Osteoblast (primary cell): ENCODE measurements around the gene CHST15. TPM values are rescaled to one million over a fixed set of nuclear protein-coding genes. Genes with fewer than 3 reads are reported as not detected.

ENCODE experiments used
- DNase-seq: peaks from one replicate; pipeline ENCODE4 v3.0.0; 2011; ENCODE audit warnings: low spot score, mixed read lengths; ENCODE audit not compliant: insufficient read length; ENCODE audit errors: missing footprints
- H2AFZ ChIP-seq: 2 replicates; pipeline ENCODE4 v1.6.0; 2011; ENCODE audit warnings: mild to moderate bottlenecking, low read length
- H3K27ac ChIP-seq: 2 replicates; pipeline ENCODE4 v1.5.1; 2011; ENCODE audit warnings: mild to moderate bottlenecking, low read depth, low read length, moderate library complexity
- H3K27me3 ChIP-seq: 2 replicates; pipeline ENCODE4 v1.6.0; 2012; ENCODE audit warnings: mild to moderate bottlenecking, control low read depth, inconsistent platforms, low read length, moderate library complexity; ENCODE audit not compliant: insufficient read depth
- H3K36me3 ChIP-seq: 2 replicates; pipeline ENCODE4 v1.5.1; 2011; ENCODE audit warnings: mild to moderate bottlenecking, low read length, control low read depth, moderate library complexity; ENCODE audit not compliant: insufficient read depth
- H3K4me1 ChIP-seq: 2 replicates; pipeline ENCODE4 v1.5.1; 2011; ENCODE audit warnings: mild to moderate bottlenecking, low read length, control low read depth, moderate library complexity; ENCODE audit not compliant: insufficient read depth
- H3K4me2 ChIP-seq: 2 replicates; pipeline ENCODE4 v1.6.0; 2011; ENCODE audit warnings: mild to moderate bottlenecking, low read length; ENCODE audit not compliant: insufficient read depth
- H3K4me3 ChIP-seq: fragments of 200-600 bp; sonication (generic); 3 replicates; pipeline ENCODE4 v1.5.1; 2012; ENCODE audit warnings: mild to moderate bottlenecking, low read length, inconsistent platforms; ENCODE audit not compliant: insufficient read depth
- H3K79me2 ChIP-seq: 2 replicates; pipeline ENCODE4 v1.6.0; 2012; ENCODE audit warnings: mild to moderate bottlenecking, low read length, control low read depth, inconsistent platforms; ENCODE audit not compliant: insufficient read depth
- H3K9me3 ChIP-seq: 2 replicates; pipeline ENCODE4 v1.5.1; 2011; ENCODE audit warnings: low read depth, low read length, control low read depth
- H4K20me1 ChIP-seq: 2 replicates; pipeline ENCODE4 v1.6.0; 2012; ENCODE audit warnings: mild to moderate bottlenecking, low read length, control low read depth; ENCODE audit not compliant: insufficient read depth
- CTCF ChIP-seq: IDR thresholded peaks from 2 replicates; pipeline ENCODE4 v1.5.1; 2011; ENCODE audit warnings: mild to moderate bottlenecking, low read depth, low read length, moderate library complexity; ENCODE audit errors: extremely low read depth
- total RNA-seq: library from RNA; depleted of rRNA; stranded (reverse); fragments of >200 nt; gene quantifications from 2 replicates; pipeline ENCODE4 v1.2.3, GENCODE V29; 2012

Gene CHST15
- total RNA-seq, 1 donor = 22.8 TPM

- H3K27ac ChIP-seq = no peak overlapping the region
- H4K20me1 ChIP-seq = no peaks in the 10 kb centered on the region
- DNase-seq = no peak
- no peaks in the 10 kb centered on the region for H3K79me2 ChIP-seq
- no peaks in the 10 kb centered on the region for H3K36me3 ChIP-seq
- H2AFZ ChIP-seq = no peak overlapping the region
- H3K4me1 ChIP-seq = peaks cover 18% of the 10 kb centered on the region
- no peak for TF ChIP-seq CTCF
- H3K9me3 ChIP-seq = no peaks in the 10 kb centered on the region
- peaks cover 2% of the 10 kb centered on the region for H3K27me3 ChIP-seq
- no peak overlapping the region for H3K4me3 ChIP-seq
- H3K4me2 ChIP-seq = no peak overlapping the region
Observed at GRCh38 chr10:124138883-124139348, 45.5 kb upstream of the CHST15 start.

- no peak overlapping the region for H3K4me2 ChIP-seq
Observed at GRCh38 chr10:124138195-124138882, 44.9 kb upstream of the CHST15 start.

GRCh38 chr10:124134251-124134893, 41.0 kb upstream of the CHST15 start:
- Histone ChIP-seq H3K4me3 (no peak overlapping the region), H3K9me3 (no peaks in the 10 kb centered on the region), H3K36me3 (no peaks in the 10 kb centered on the region), H3K27me3 (peaks cover 7% of the 10 kb centered on the region), H2AFZ (no peak overlapping the region), H3K4me2 (no peak overlapping the region), H3K79me2 (no peaks in the 10 kb centered on the region), H4K20me1 (no peaks in the 10 kb centered on the region), H3K4me1 (peaks cover 8% of the 10 kb centered on the region), H3K27ac (no peak overlapping the region)
- DNase-seq = no peak
- no peak for TF ChIP-seq CTCF

More at GRCh38 chr10:124138195-124138882, 44.9 kb upstream of the CHST15 start:
- Histone ChIP-seq H4K20me1 (no peaks in the 10 kb centered on the region), H3K36me3 (no peaks in the 10 kb centered on the region), H3K4me3 (no peak overlapping the region), H3K27ac (no peak overlapping the region), H2AFZ (no peak overlapping the region), H3K9me3 (no peaks in the 10 kb centered on the region), H3K79me2 (no peaks in the 10 kb centered on the region), H3K4me1 (peaks cover 18% of the 10 kb centered on the region), H3K27me3 (peaks cover 4% of the 10 kb centered on the region)
- no peak for DNase-seq
- TF ChIP-seq CTCF = no peak

DNA sequence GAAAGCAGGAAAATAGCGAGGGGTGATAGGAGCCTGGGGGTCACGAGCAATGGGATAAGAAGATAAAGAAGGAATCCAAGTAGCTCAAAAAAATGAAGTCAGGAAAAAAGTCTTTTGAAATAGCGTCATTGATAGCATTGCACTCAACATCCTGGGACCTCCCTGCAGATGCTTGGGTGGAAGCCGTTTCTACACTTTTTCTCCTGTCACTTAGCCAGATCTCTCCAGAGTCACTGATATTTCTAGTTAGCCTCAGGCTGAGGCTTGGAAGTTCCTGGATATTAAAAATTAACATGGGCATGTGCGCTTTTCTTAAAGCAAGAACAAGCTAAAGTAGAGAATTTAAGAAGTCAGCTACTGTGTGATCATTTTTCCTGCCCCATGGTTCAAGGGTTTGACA, 39.5 kb upstream of the CHST15 start:
- H3K27ac ChIP-seq = no peak overlapping the region
- H3K4me2 ChIP-seq = no peak overlapping the region
- H3K4me3 ChIP-seq = no peak overlapping the region
- no peak for DNase-seq
- no peaks in the 10 kb centered on the region for H3K79me2 ChIP-seq
- TF ChIP-seq CTCF = no peak
- no peaks in the 10 kb centered on the region for H4K20me1 ChIP-seq
- H2AFZ ChIP-seq = no peak overlapping the region
- H3K4me1 ChIP-seq = no peaks in the 10 kb centered on the region
- H3K9me3 ChIP-seq = no peaks in the 10 kb centered on the region
- H3K27me3 ChIP-seq = peaks cover 7% of the 10 kb centered on the region
- H3K36me3 ChIP-seq = no peaks in the 10 kb centered on the region
